Mesothelial cell of epicardium (in vitro differentiated cells): ENCODE results near the gene EMC9. TPM values are rescaled to one million over a fixed set of nuclear protein-coding genes. Genes with fewer than 3 reads are reported as not detected.

Experiments
- DNase-seq, 2 experiments: peaks; one replicate each; pipeline ENCODE4 v3.0.0; 2021; ENCODE audit warnings: low spot score in 2 of 2; ENCODE audit not compliant: unreplicated experiment in 2 of 2
- H3K27ac Mint-ChIP-seq: 2 replicates; pipeline ENCODE4 v1.8.0; 2021; ENCODE audit warnings: mixed read lengths
- H3K27me3 Mint-ChIP-seq: 2 replicates; pipeline ENCODE4 v1.8.0; 2021; ENCODE audit warnings: low read depth, mixed read lengths
- H3K36me3 Mint-ChIP-seq: 2 replicates; pipeline ENCODE4 v1.8.0; 2021; ENCODE audit warnings: mixed read lengths
- H3K4me1 Mint-ChIP-seq: 2 replicates; pipeline ENCODE4 v1.8.0; 2021; ENCODE audit warnings: mixed read lengths
- H3K4me3 Mint-ChIP-seq: 2 replicates; pipeline ENCODE4 v1.8.0; 2021; ENCODE audit warnings: mild to moderate bottlenecking, moderate library complexity, mixed read lengths
- H3K9me3 Mint-ChIP-seq: 2 replicates; pipeline ENCODE4 v1.8.0; 2021; ENCODE audit warnings: mixed read lengths
- CTCF ChIP-seq: fragments of 200-600 bp; sonication (generic); IDR thresholded peaks from one replicate; pipeline ENCODE4 v1.5.0; 2021; ENCODE audit warnings: antibody characterized with exemption; ENCODE audit not compliant: unreplicated experiment
- total RNA-seq: library from RNA; stranded (reverse); gene quantifications from 3 replicates; pipeline ENCODE4 v1.2.1, GENCODE V29; 2021

The EMC9 gene
- total RNA-seq, result 17.7 to 21.3 TPM (median 21.2 TPM) in 3 replicates

GRCh38 chr14:24141097-24141880 is at the start of gene EMC9:
TSS of gene EMC9 (minus strand) at chr14:24141591. CDS start at chr14:24141304, 287 bp downstream.
- peak; percentile 98 to 99 for DNase-seq
- Mint-ChIP-seq H3K36me3 (peaks cover 10% of the 10 kb centered on the region), H3K9me3 (no peaks in the 10 kb centered on the region), H3K27ac (peak within 1 kb of the TSS; percentile 97), H3K4me1 (peaks cover 53% of the 10 kb centered on the region), H3K27me3 (no peaks in the 10 kb centered on the region), H3K4me3 (peak within 1 kb of the TSS; percentile 93)
- peak; percentile 19 for TF ChIP-seq CTCF

DNA sequence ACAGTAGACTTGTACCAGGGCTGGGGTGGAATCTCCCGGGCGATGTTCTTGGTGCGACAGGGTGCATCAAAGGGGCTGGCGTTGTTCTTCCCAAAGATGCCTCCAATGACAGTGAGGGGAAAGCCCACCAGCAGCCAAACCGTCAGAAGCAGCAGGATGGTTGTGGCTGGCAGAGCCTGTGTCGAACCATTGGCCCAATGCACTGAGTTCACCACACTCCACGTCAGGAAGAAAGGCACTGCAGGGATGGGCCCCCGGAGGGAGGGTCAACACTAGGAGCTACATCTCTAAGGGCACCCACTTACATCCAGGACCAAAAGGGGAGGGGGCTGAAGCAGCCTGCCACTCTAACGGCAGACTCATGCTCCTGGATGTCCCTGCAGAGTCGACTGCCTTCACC is 49.0 kb upstream of the EMC9 start:
- Mint-ChIP-seq H3K27ac (no peak overlapping the region), H3K27me3 (no peaks in the 10 kb centered on the region), H3K4me3 (no peak overlapping the region), H3K4me1 (peaks cover 28% of the 10 kb centered on the region), H3K36me3 (peaks cover 20% of the 10 kb centered on the region), H3K9me3 (no peaks in the 10 kb centered on the region)
- DNase-seq, result no peak
- TF ChIP-seq CTCF, result no peak

DNA sequence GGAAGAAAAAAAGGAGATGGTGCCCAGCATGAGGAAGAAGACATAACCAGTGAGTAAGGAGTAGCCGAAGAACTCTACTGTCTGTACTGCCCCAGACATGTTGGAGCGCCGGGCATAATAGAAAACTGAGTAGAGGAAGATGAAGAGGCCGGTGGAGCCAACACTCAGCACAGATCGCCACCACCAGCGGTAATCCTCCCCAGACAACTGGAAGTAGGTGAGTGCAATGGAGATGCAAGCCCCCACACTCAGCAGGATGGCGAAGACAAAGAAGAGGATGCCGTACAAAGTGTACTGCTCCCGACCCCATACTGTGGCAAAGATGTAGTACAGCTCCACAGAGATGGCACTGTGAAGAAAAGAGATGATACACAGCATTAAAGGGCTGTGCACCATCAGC is 48.1 kb upstream of the EMC9 start:
- peaks cover 20% of the 10 kb centered on the region for H3K36me3 Mint-ChIP-seq
- no peak for DNase-seq
- no peak for TF ChIP-seq CTCF
- H3K9me3 Mint-ChIP-seq, result no peaks in the 10 kb centered on the region
- no peaks in the 10 kb centered on the region for H3K27me3 Mint-ChIP-seq
- peaks cover 23% of the 10 kb centered on the region for H3K4me1 Mint-ChIP-seq
- peak overlapping the region; percentile 87 for H3K4me3 Mint-ChIP-seq
- H3K27ac Mint-ChIP-seq, result peak overlapping the region; percentile 93

DNA sequence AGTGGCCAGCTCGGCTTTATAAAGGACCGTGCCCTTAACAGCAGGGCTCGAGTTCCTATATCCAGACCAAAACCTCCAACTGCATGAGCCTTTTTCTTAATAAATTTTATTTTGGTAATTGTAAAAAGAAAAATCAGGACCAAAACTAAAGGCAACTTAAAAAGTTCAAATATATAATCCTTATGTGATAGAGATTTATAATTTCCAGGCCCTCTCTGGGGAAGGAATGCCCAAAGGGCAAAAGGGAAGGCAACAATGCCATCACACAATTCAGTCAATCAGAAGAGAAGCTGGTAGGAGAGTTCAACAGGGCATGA is 47.6 kb upstream of the EMC9 start:
- Mint-ChIP-seq H3K27ac (peak overlapping the region; percentile 93), H3K4me1 (peaks cover 19% of the 10 kb centered on the region), H3K4me3 (peak overlapping the region; percentile 87), H3K36me3 (peaks cover 20% of the 10 kb centered on the region), H3K9me3 (no peaks in the 10 kb centered on the region), H3K27me3 (no peaks in the 10 kb centered on the region)
- DNase-seq, result no peak
- no peak for TF ChIP-seq CTCF

GRCh38 chr14:24188251-24189058 is 47.1 kb upstream of the EMC9 start, which contains the start of gene IPO4:
TSS of gene IPO4 (minus strand) at chr14:24188816. CDS start at chr14:24188787, 29 bp downstream.
- no peak for TF ChIP-seq CTCF
- DNase-seq, result peak; percentile 85 to 91
- Mint-ChIP-seq H3K4me1 (peaks cover 17% of the 10 kb centered on the region), H3K9me3 (no peaks in the 10 kb centered on the region), H3K4me3 (peak within 1 kb of the TSS; percentile 87), H3K27ac (peak within 1 kb of the TSS; percentile 93), H3K27me3 (no peaks in the 10 kb centered on the region), H3K36me3 (peaks cover 22% of the 10 kb centered on the region)
